Body of pancreas (tissue), 4 donors: ENCODE measurements around the gene ABI3. TPM values are rescaled to one million over a fixed set of nuclear protein-coding genes. Genes with fewer than 3 reads are reported as not detected.

Experiments used
- ATAC-seq: fragments of 150-250 bp; one replicate; pipeline ENCODE4 v1.9.1; 2016
- DNase-seq, 4 donors: peaks; one replicate each; pipeline ENCODE4 v3.0.0-alpha.2; 2019
- H3K27ac ChIP-seq, 4 donors: fragments of 200-600 bp; sonication (generic); 1 replicate in 3 of 4; 2 replicates in 1 of 4; pipeline versions ENCODE4 v1.5.1 to v1.6.1; 2016 to 2019; ENCODE audit warnings: mild to moderate bottlenecking in 1 of 4, mixed read lengths in 1 of 4, moderate library complexity in 1 of 4
- H3K27me3 ChIP-seq, 2 donors: fragments of 200-600 bp; sonication (generic); one replicate each; pipeline ENCODE4 v1.6.0; 2016; ENCODE audit warnings: mild to moderate bottlenecking in 1 of 2
- H3K36me3 ChIP-seq, 2 donors: fragments of 200-600 bp; sonication (generic); replicated peaks in 1 of 2; 2 replicates each; pipeline ENCODE4 v1.5.1; 2016; ENCODE audit warnings: low read depth in 2 of 2; ENCODE audit not compliant: insufficient read depth in 1 of 2
- H3K4me1 ChIP-seq: fragments of 200-600 bp; sonication (generic); one replicate; pipeline ENCODE4 v1.6.0; 2016
- H3K4me3 ChIP-seq, 2 donors: fragments of 200-600 bp; sonication (generic); 1 replicate in 1 of 2; 2 replicates in 1 of 2; pipeline ENCODE4 v1.5.1; 2016 to 2019
- H3K9me3 ChIP-seq, 3 donors: fragments of 200-600 bp; sonication (generic); 1 replicate in 2 of 3; 2 replicates in 1 of 3; pipeline ENCODE4 v1.5.1; 2016
- POLR2A ChIP-seq, 3 donors: fragments of 450-650 bp; IDR thresholded peaks; one replicate each; pipeline ENCODE4 v1.6.1; 2016; ENCODE audit warnings: antibody characterized with exemption in 3 of 3, mild to moderate bottlenecking in 2 of 3
- WGBS, 2 donors: methylation state at CpG; one replicate each; pipeline ENCODE4 v1.1.5; 2017; 5-methylcytosine and 5-hydroxymethylcytosine counted together
- intact Hi-C: fragments of 100-400 bp; cut with DNase I; formaldehyde crosslinking; loops from one replicate; pipeline ENCODE4 v1.15.1; 2023
- total RNA-seq, 2 donors: library from RNA; depleted of rRNA; stranded (reverse); fragments of >200 nt; gene quantifications; one replicate each; pipeline ENCODE4 v1.1.0, GENCODE V29; 2016
- TF ChIP-seq, protein P1 (sequence below), 7 experiments: fragments of 450-650 bp in 4 of 7; fragments of 200-600 bp in 3 of 7; sonication (generic) in 3 of 7; IDR thresholded peaks; one replicate each; pipeline ENCODE4 v1.5.1; 2016 to 2019; ENCODE audit warnings: antibody characterized with exemption in 7 of 7

ABI3 gene
- total RNA-seq, 2 donors from 2014 or later, result 4.9 to 6.3 TPM

DNA sequence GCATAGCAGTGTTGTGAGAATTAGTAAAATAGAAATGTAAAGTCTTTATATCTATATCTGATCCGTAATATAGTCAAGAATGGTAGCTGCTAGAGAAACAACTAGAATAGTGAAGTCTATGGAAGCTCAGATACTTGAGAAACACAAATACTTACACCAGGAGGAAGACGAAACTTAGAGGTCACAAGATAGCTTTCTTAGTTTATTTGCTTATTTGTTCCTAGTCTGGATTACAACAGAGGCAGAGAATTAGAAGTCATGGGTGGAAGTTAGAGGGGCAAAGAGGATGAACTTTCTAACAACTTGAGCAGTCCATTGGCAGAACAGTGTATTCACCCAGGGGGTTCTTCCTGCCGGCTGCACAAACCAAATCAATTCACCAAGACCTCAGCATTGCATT, 14.0 kb upstream of the ABI3 start:
- ATAC-seq, result no peak
- no peak for DNase-seq
- Histone ChIP-seq H3K4me3 (no peak overlapping the region), H3K27ac (no peak overlapping the region), H3K4me1 (peaks cover 10% of the 10 kb centered on the region), H3K27me3 (no peaks in the 10 kb centered on the region), H3K36me3 (no peaks in the 10 kb centered on the region), H3K9me3 (no peaks in the 10 kb centered on the region)
- 63 to 67% methylated on average over 3 of the region's 3 CpGs for WGBS, 2 donors
- TF ChIP-seq, protein P1, sequence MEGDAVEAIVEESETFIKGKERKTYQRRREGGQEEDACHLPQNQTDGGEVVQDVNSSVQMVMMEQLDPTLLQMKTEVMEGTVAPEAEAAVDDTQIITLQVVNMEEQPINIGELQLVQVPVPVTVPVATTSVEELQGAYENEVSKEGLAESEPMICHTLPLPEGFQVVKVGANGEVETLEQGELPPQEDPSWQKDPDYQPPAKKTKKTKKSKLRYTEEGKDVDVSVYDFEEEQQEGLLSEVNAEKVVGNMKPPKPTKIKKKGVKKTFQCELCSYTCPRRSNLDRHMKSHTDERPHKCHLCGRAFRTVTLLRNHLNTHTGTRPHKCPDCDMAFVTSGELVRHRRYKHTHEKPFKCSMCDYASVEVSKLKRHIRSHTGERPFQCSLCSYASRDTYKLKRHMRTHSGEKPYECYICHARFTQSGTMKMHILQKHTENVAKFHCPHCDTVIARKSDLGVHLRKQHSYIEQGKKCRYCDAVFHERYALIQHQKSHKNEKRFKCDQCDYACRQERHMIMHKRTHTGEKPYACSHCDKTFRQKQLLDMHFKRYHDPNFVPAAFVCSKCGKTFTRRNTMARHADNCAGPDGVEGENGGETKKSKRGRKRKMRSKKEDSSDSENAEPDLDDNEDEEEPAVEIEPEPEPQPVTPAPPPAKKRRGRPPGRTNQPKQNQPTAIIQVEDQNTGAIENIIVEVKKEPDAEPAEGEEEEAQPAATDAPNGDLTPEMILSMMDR (IDR thresholded peaks at IDR 0.05), result no peak
- no peak for TF ChIP-seq POLR2A (IDR thresholded peaks at IDR 0.05)
- intact Hi-C loops, result no loop called here

DNA sequence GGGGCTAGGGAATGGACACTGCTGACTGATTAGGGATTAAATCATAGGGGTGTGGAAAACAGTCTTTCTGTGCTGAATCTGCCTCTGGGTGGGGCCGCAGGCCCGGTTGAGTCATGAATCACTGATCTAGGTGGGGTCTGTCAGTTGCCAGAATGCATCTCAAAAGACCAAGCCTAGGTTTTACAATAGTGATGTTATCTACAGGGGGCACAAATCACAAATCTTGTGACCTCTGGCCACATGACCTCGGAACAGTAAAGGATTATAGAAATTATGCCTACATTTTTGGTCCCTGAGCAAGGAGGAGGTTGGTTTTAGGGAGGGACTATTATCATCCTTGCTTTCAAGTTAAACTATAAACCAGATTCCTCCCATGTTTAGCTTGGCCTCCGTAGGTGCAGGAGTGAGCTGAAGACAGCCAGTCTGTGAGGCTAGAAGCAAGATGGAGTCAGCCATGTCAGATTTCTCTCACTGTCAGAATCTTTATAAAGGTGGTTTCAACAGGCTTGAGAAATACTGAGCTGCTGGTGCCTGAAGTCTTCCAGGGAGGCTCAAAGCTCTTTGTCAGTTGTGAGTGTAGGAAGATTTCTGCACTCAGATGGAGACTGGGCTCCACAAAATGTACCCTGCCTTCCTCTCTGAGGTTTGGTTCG, 13.0 kb upstream of the ABI3 start:
- Histone ChIP-seq H3K4me1 (peaks cover 10% of the 10 kb centered on the region), H3K36me3 (no peaks in the 10 kb centered on the region), H3K9me3 (no peaks in the 10 kb centered on the region), H3K4me3 (no peak overlapping the region), H3K27ac (no peak overlapping the region), H3K27me3 (no peaks in the 10 kb centered on the region)
- TF ChIP-seq POLR2A (IDR thresholded peaks at IDR 0.05), result no peak
- TF ChIP-seq, protein P1 (IDR thresholded peaks at IDR 0.05), result no peak
- no peak for ATAC-seq
- intact Hi-C loops, result no loop called here
- no peak for DNase-seq
- WGBS, 2 donors, result 28 to 37% methylated on average over 5 of the region's 5 CpGs

DNA sequence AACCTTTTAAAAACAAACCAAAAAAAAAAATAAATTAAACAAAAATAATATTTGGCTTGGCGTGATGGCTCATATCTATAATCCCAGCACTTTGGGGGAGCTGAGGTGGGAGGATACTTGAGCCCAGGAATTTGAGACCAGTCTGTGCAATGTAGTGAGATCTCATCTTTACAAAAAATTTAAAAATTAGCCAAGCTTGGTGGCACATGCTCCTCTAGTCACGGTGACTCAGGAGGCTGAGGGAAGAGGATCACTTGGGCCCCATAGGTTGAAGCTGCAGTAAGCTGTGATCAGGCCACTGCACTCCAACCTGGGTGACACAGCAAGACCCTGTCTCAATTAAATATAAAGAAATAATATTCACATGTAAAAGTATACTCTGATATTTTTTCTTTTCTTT, 12.3 kb upstream of the ABI3 start:
- Histone ChIP-seq H3K36me3 (no peaks in the 10 kb centered on the region), H3K27me3 (no peaks in the 10 kb centered on the region), H3K27ac (no peak overlapping the region), H3K4me1 (peaks cover 8% of the 10 kb centered on the region), H3K9me3 (no peaks in the 10 kb centered on the region), H3K4me3 (no peak overlapping the region)
- ATAC-seq (no peak), DNase-seq (no peak)
- intact Hi-C loops, result no loop called here
- no peak for TF ChIP-seq POLR2A (IDR thresholded peaks at IDR 0.05)
- 78 to 88% methylated on average over 2 of the region's 2 CpGs for WGBS, 2 donors

DNA sequence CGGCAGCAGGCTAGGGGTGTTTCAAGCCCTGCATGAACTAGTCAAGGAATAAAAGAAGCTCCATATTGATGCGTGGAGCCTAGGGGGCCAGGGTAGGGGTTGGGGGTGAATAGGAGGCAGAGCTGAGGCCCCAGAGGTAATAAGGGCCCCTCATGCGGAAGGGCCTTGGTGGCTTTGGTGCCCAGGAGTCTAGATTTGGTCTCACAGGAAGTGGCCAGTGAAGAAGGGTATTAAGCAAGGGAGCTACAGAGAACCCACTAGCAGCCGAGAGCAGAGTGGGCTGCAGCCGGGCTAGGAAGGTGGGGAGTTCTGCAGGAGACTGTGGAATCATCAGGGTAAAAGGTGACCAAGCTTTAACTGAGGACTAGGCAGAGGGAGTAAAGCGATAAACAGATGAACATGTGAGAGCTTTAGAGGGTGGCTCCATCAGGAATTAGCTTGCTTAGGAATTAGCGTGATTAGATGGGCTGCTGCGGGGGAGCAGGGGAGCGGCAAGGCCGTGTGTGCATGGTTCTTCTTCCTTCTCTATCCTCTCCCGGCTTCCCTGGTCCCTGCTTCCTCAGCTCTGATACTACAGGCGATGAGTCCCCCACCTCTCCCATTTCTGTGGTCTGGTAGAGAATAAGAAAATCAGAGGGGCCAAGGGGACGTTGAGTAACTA, 10.0 kb upstream of the ABI3 start:
- TF ChIP-seq POLR2A (IDR thresholded peaks at IDR 0.05), result no peak
- TF ChIP-seq, protein P1 (IDR thresholded peaks at IDR 0.05), result no peak
- no peak overlapping the region for H3K27ac ChIP-seq
- ATAC-seq, result no peak

DNA sequence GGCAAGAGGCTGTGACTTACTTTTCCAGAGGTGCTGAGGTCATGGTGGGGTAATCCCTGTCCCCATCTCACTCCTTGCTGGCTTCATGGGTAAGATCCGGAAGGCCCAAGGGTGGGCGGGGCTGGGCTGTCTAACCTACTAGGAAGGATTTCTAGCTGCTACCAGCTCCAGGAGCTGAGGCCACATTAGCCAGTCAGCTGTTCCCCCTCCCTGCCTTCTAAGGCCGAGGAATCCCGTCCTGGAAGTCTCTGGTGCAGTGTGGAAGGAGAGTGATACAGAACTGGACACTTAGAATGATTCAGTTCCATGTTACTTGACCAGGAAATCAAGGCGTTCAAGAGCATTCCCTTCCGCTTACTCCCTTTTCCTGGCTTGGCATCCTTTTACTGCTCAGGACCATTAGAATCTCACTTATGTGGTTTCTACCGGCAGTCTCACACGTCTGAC, 9.0 kb upstream of the ABI3 start:
- H3K27ac ChIP-seq, result no peak overlapping the region
- no peaks in the 10 kb centered on the region for H3K9me3 ChIP-seq
- H3K4me1 ChIP-seq, result no peaks in the 10 kb centered on the region
- peak; percentile 33 for ATAC-seq
- no peak overlapping the region for H3K4me3 ChIP-seq
- WGBS, 2 donors, result 78 to 82% methylated on average over 8 of the region's 8 CpGs
- H3K27me3 ChIP-seq, result no peaks in the 10 kb centered on the region
- no peak for TF ChIP-seq POLR2A (IDR thresholded peaks at IDR 0.05)
- TF ChIP-seq, protein P1 (IDR thresholded peaks at IDR 0.05), result no peak
- H3K36me3 ChIP-seq, result no peaks in the 10 kb centered on the region
- no peak for DNase-seq
- intact Hi-C loops, result no loop called here

More for the DNA sequence above, 10.0 kb upstream of the ABI3 start:
- Histone ChIP-seq H3K9me3 (no peaks in the 10 kb centered on the region), H3K4me1 (no peaks in the 10 kb centered on the region), H3K36me3 (no peaks in the 10 kb centered on the region), H3K27me3 (no peaks in the 10 kb centered on the region), H3K4me3 (no peak overlapping the region)
- no peak for DNase-seq
- 82% methylated on average over 13 of the region's 13 CpGs for WGBS, 2 donors
- intact Hi-C loops, result no loop called here
